HG02943 (cell line): ENCODE data around the gene RPL36A.

Experiments
- ATAC-seq: cut with Tn5 transposase; IDR thresholded peaks from one replicate; pipeline ENCODE4 v1.9.1; 2021; ENCODE audit warnings: mild to moderate bottlenecking, low read depth, moderate library complexity; ENCODE audit not compliant: unreplicated experiment

The RPL36A gene

GRCh38 chrX:101390664-101391525 lies at the start of gene RPL36A:
Gene RPL36A (plus strand): TSS chrX:101391011. CDS start chrX:101391044, 33 bp downstream.
- ATAC-seq: peak; percentile 71

- ATAC-seq: peak; percentile 28
Measured at GRCh38 chrX:101347859-101348451, 42.9 kb upstream of the RPL36A start.

DNA sequence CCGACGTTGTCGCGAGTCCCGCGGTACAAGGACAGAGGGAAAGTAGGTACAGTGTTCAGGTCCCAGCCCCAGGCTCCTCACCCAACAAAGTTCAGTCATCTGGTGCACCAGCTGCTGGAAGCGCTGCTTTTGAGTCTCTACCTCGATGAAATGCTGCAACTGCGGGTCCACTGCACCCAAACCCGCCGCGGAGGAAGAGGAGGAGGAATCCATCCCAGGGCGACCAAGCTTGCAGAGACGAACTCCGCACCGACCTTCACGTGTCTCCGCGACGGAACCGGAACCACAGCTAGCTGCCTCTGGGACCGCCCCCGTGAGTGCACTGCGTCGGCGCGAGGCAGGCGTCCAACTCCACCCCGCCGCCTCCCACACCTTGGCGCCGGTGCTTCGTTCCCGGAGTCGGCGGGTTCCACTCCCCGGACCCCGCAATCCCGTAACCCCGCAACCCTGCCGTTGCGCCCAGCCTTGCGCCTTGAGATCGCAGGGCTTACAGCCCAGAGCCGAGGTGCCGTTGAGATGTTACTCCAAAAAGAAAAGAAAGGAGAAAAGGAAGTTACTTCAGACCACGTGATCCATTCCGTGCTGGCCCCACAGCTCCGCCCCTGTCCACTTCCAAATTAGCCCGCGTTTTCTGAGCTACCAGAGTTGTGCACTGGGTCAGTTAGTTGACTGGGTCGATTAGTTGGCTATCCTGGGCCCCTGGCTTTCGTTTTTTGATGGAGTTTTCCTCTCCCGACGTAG lies 42.2 kb upstream of the RPL36A start, which contains the start of gene TIMM8A:
TSS of gene TIMM8A (minus strand) at position 291 of the 741 bp plus-strand sequence. CDS start at position 213, 78 bp downstream.
- peak; percentile 97 for ATAC-seq

DNA sequence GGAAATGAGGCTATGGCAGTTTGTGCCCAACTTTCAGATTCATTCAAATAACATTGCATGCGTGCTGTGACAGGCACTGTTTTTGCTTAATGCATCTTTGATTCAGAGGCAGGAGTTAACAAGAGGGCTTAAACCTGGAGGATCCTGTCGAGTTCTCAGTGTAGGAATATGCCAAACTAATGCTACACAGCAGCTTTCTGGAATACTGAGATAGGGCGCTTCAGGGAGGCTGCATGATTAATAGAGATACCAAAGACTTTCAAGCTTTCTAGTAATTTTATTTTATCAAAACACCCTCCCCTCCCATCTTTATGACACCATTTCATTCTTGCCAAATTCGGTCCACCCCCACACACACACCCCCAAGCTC lies 41.6 kb upstream of the RPL36A start:
- no peak for ATAC-seq

DNA sequence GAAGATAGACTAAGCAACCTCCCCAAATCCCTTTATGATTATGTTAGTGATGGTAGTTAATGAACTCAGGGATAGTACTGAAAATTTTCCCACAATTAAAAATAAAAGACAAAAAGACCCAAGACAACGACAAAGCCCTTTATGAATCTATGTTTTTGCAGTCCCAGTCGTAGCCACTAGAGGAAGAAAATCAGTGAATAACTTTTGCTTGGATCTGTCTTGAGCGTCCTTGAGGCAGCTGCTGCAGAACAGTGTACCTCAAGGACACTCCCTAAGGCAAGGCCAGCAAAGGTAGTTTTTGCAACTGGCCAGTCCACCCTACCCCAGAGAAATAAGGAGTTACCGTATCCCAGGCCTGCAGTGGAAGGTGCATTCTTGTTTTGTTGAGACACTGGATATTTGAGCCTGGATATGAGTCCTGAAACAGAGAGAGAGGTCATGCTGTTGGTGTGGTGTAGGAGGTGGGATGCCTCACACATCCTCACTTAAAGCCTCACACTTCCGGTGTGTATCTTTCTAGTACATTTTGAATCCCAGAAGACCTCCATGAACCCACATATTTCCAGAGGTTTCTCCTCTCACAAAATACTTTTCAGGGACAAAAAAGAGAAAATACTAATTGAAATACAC lies 33.5 kb upstream of the RPL36A start:
- ATAC-seq: no peak

DNA sequence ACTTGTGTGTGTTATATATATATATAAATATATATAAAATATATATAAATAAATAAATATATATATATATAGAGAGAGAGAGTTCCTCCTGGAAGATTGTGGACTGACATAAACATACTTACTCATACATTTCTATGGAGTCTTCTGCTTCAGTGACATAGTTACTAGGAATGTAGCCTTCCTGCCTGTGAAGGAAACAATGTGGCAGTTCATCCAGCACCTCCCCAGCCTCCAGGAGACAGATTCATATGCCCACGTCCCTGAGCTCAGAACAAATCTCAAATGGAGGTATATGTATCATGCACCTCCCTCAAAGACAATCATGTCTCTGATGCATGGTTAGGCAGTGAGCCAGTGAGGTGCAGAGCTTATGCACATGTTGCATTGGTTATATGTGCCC lies 30.8 kb upstream of the RPL36A start:
- ATAC-seq: no peak

- no peak for ATAC-seq
Measured at GRCh38 chrX:101360390-101360789, 30.4 kb upstream of the RPL36A start.

DNA sequence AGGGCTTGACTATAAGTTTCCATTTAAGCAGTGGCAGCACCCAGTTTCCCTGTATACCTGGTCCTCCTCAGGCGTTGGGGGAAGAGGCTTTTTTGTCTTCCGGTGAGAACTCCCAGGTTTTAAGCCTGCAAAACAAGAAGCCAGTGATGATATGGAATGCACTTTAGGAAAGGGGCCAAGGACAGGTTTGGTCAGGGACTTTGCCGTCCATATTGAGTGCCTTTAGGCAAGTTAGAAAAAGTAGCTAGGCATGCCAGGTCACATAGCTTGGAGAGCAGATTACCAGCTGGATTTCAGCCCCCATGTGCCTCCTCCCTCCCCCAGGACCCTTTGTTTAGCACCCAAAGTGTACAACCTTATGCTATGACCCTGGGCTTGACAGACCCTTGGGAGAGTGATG lies 28.7 kb upstream of the RPL36A start:
- ATAC-seq: no peak

DNA sequence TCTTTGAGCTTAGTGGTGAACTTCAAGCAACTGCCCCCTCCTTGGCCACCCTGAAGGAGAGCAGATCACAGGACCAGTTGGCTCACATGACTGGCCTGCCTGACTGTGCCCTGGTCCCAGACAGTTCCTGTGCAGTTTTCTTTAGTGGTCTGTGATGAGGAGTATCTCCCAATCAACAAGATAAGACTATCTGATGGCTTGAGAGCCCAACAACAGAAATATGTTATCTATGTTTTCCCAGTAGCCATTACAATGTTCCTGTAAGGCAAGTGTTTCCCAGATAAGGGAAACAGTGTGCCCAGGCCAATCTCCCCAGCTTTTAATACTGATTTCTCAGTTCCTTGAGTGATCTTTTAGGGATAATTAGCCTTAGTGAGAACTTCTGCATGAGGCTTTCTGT lies 28.1 kb upstream of the RPL36A start:
- ATAC-seq: no peak

- no peak for ATAC-seq
Measured at GRCh38 chrX:101365301-101365795, 25.5 kb upstream of the RPL36A start.

- no peak for ATAC-seq
Measured at GRCh38 chrX:101368800-101369199, 22.0 kb upstream of the RPL36A start.

DNA sequence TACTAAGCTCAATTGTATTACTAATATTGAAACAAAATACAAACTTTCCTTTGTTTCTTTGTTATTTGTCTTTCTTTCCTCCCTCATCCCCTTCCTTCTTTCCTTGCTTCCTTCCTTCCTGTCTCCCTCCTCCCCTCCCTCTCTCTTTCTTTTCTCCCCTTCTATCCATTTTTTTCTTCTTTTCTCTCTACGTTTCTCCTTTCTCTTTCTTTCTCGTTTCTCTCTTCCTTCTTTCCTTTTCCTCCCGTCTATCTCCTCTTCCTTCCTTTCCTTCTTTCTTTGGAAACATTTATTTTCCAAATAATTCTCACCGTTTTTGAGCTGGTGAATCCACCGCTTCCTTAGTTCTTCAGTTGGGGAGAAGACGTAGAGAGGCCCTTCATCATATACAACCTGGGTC lies 21.1 kb upstream of the RPL36A start:
- ATAC-seq: no peak

DNA sequence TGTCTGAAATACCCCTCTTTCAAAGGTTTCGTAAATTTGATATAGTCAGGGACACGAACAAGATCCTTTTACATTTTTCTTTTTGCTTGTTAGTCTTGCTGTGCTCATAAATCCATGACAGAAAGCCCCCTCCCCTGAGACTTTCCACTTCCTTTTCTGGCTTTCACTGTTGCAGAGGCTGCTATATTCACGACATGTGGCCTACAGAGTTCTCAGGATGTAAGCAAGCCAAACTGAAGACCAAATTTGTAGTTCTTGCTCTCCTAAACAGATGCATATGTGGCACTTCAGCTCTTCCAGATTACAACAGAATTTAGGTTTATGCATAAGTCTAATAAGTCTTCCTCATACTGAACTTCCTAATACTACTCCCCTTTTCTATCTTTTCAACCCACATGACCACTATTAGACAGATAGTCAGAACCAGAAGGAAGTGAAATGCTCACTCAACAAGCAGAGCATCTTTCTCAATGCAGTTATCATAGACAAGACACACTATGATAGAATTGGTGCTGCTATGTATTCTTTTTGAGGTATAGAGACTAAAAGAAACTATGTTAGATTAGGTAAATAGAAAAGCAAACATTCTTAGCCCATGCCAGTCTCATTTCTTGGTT lies 19.8 kb upstream of the RPL36A start:
- no peak for ATAC-seq

GRCh38 chrX:101377547-101377946 lies 13.3 kb upstream of the RPL36A start:
- ATAC-seq: no peak

DNA sequence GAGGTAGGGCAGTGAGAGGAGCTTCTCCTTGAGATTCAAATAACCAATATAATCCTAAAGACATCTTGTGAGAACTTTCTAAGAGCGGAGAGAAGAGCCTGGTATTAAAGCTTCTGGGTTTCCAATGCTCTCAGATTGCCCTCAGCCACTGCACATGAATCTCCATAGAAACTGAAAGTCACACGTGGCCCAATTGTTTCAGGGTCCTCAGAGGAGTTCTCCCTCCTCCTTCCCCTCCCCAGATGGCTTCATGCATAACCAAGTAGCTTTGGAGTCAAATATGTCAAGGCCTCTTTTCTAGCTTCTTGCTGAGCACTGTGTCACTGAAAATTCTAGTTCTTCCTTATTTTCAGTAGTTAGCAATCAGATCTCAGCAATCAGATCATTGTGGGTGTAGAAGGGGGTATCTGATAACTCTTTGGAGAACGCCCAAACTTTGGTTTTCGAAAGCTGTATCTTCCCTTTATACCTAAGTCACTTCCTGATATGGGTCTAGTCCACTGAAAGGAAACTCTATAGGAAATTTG lies 7.1 kb upstream of the RPL36A start:
- ATAC-seq: peak; percentile 61

GRCh38 chrX:101385026-101385684 lies 5.7 kb upstream of the RPL36A start:
- ATAC-seq: no peak

- peak; percentile 73 for ATAC-seq
Measured at GRCh38 chrX:101385795-101386541, 4.8 kb upstream of the RPL36A start, which contains the start of gene BTK. Gene BTK (minus strand): TSS chrX:101386191. CDS start chrX:101375284, 10,907 bp downstream.

- ATAC-seq: no peak
Measured at GRCh38 chrX:101386542-101386885, 4.3 kb upstream of the RPL36A start.

DNA sequence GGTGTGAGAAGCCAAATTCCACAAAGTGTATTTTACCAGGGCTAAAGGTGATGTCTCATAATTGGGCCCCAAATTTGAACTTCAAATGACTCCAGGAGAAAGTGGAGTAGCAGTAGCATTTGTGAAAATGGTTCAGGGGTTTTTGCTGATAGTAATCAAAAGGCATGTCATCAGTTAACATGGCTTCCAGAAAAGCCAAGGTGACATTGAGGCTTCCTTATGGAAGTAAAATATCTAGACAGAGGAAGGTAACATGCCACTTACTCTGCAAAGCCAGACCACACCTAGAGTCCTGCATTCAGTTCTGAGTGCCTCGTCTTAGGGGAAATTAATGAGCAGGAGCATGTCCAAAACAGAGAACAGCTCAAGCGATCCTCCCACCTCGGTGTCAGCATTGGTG lies 2.2 kb upstream of the RPL36A start:
- no peak for ATAC-seq
